ENCODE data around the gene HS3ST3A1.

- no peak for TF ChIP-seq CTCF (conservative IDR thresholded peaks at IDR 0.05; ENCODE audit: low read depth, low read length)
- TF ChIP-seq EZH2 (IDR thresholded peaks at IDR 0.05; ENCODE audit: low read length, unreplicated experiment) = no peak
These were observed 18.8 kb downstream of the HS3ST3A1 start for GRCh38 chr17:13582776-13583547.

Data from PC-3 (cell line).